ENCODE data around the gene TXNDC2. TPM values are rescaled to one million over a fixed set of nuclear protein-coding genes. Genes with fewer than 3 reads are reported as not detected.
"Not testable (repeated sequence)": the region's sequence is repeated elsewhere in the genome, so short reads cannot be mapped to it uniquely, and the experiment has no call there.

TXNDC2 gene
- polyA plus RNA-seq, 1 experiment, result 0.06 TPM

DNA sequence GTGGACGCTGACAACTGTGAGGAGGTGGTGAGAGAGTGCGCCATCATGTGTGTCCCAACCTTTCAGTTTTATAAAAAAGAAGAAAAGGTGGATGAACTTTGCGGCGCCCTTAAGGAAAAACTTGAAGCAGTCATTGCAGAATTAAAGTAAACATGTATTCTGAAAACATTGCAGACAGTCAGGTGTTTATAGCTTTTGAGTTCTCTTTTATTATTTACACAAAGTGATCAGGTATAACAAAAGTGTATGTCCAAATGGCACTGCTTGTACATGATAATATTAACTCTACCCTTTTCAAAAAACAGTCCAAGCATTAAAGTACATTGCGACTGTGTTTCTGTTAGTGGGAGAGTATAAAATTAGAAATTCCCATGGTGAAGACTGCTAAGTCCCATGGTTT, 2.2 kb downstream of the TXNDC2 start:
- Histone ChIP-seq H3K9me3 (ENCODE audit: control insufficient read depth, insufficient read depth, low read length) (no peaks in the 10 kb centered on the region), H3K4me3 (ENCODE audit: low read depth, low read length) (no peak overlapping the region), H3K27ac (ENCODE audit: low read depth, low read length) (no peak overlapping the region), H3K27me3 (ENCODE audit: control insufficient read depth, insufficient read depth, low read length) (no peaks in the 10 kb centered on the region)
- no peak for DNase-seq (ENCODE audit: low read depth, low spot score)
- TF ChIP-seq, protein P1, sequence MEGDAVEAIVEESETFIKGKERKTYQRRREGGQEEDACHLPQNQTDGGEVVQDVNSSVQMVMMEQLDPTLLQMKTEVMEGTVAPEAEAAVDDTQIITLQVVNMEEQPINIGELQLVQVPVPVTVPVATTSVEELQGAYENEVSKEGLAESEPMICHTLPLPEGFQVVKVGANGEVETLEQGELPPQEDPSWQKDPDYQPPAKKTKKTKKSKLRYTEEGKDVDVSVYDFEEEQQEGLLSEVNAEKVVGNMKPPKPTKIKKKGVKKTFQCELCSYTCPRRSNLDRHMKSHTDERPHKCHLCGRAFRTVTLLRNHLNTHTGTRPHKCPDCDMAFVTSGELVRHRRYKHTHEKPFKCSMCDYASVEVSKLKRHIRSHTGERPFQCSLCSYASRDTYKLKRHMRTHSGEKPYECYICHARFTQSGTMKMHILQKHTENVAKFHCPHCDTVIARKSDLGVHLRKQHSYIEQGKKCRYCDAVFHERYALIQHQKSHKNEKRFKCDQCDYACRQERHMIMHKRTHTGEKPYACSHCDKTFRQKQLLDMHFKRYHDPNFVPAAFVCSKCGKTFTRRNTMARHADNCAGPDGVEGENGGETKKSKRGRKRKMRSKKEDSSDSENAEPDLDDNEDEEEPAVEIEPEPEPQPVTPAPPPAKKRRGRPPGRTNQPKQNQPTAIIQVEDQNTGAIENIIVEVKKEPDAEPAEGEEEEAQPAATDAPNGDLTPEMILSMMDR (IDR thresholded peaks at IDR 0.05; ENCODE audit: low read depth, low read length), result no peak
- ChIA-PET CTCF (no interaction called here), POLR2A (no interaction called here)

DNA sequence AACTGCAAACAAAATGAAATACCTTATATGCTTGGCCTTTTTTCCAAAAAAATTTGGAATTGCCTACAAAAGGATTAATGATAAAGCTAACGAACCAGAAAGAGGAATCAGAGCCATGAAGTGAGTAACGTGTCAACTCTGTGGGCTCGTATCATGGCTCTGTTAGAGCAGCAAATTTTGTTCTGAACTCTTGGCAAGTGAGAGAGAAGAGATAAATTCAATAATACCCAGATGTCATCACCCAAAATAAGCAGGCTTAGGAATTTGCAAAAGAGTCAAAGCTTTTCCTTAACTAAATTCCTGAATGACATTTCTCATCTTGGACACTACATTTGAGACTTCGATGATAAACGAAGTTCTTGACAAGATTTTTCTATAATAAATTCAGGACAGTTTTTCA, 4.4 kb downstream of the TXNDC2 start:
- Histone ChIP-seq H3K4me3 (ENCODE audit: low read depth, low read length) (no peak overlapping the region), H3K9me3 (ENCODE audit: control insufficient read depth, insufficient read depth, low read length) (no peaks in the 10 kb centered on the region), H3K27ac (ENCODE audit: low read depth, low read length) (no peak overlapping the region), H3K27me3 (ENCODE audit: control insufficient read depth, insufficient read depth, low read length) (no peaks in the 10 kb centered on the region)
- TF ChIP-seq, protein P1 (IDR thresholded peaks at IDR 0.05; ENCODE audit: low read depth, low read length), result no peak
- no peak for DNase-seq (ENCODE audit: low read depth, low spot score)
- CTCF ChIA-PET, result no interaction called here
- POLR2A ChIA-PET, result no interaction called here

DNA sequence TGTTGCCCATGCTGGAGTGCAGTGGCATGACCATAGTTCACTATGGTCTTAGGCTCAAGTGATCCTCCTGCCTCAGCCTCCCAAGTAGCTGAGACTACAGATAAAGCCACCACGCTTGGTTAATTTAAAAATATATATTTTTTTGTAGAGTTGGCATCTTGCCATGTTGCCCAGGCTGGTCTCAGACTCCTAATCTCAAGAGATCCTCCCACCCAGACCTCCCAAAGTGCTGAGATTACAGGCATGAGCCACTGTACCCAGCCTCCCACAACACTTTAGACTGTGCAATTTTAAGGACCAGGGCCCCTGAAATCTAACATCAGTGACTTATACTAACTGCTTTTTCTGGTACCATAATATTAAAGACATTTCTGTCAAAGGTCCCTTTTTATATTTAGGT, 5.2 kb downstream of the TXNDC2 start:
- Histone ChIP-seq H3K27ac (ENCODE audit: low read depth, low read length) (no peak overlapping the region), H3K4me3 (ENCODE audit: low read depth, low read length) (no peak overlapping the region), H3K27me3 (ENCODE audit: control insufficient read depth, insufficient read depth, low read length) (no peaks in the 10 kb centered on the region), H3K9me3 (ENCODE audit: control insufficient read depth, insufficient read depth, low read length) (no peaks in the 10 kb centered on the region)
- no peak for DNase-seq (ENCODE audit: low read depth, low spot score)
- CTCF ChIA-PET, result no interaction called here
- POLR2A ChIA-PET, result no interaction called here
- TF ChIP-seq, protein P1 (IDR thresholded peaks at IDR 0.05; ENCODE audit: low read depth, low read length), result no peak

DNA sequence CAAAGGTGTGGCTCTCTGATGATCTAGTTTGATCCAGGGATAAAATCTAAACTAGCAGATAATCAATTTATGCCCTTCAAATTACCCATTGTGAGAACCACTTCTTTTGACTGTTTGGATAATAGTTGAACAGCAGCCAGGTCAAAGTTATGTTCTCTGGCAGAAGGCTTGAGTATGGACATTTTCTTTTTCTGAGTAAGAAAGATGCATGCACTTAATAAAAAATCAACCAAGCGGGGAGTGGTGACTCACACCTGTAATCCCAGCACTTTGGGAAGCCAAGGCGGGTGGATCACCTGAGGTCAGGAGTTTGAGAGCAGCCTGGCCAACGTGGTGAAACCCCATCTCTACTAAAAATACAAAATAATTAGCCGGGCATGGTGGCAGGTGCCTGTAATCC, 5.7 kb downstream of the TXNDC2 start:
- POLR2A ChIA-PET; DNase-seq (ENCODE audit: low read depth, low spot score); H3K4me3 ChIP-seq (ENCODE audit: low read depth, low read length); H3K27me3 ChIP-seq (ENCODE audit: control insufficient read depth, insufficient read depth, low read length); H3K27ac ChIP-seq (ENCODE audit: low read depth, low read length); CTCF ChIA-PET; H3K9me3 ChIP-seq (ENCODE audit: control insufficient read depth, insufficient read depth, low read length): not testable (repeated sequence)

DNA sequence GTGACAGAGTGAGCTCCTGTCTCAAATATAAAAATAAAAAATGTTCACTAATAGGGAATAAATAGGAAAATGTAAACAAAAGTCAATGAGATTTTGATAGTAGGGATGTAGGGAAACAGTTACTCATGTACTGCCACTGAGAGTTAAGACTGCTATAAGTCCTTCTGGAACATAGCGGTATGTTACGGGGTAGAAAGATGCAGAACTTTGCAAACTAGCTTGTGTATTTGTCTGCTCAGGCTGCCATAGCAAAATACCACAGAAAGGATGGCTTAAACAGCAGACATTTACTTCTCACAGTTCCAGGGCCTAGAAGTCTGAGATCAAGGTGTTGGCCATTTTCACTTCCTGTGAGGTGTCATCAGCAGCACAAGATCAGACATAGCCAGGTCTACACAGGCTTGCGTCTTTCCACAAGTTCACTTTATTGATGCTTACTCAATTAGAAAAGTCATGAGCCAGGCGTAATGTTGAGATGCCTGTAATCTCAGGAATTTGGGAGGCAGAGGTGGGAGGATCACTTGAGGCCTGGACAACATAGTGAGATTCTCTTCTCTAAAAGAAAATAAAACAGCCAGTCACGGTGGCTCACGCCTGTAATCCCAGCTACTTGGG, 8.8 kb downstream of the TXNDC2 start:
- TF ChIP-seq, protein P1 (IDR thresholded peaks at IDR 0.05; ENCODE audit: low read depth, low read length), result no peak
- H3K4me3 ChIP-seq (ENCODE audit: low read depth, low read length), result no peak overlapping the region
- H3K27me3 ChIP-seq (ENCODE audit: control insufficient read depth, insufficient read depth, low read length), result no peaks in the 10 kb centered on the region
- ChIA-PET CTCF (no interaction called here), POLR2A (no interaction called here)
- H3K9me3 ChIP-seq (ENCODE audit: control insufficient read depth, insufficient read depth, low read length), result no peaks in the 10 kb centered on the region
- DNase-seq (ENCODE audit: low read depth, low spot score), result no peak
- no peak overlapping the region for H3K27ac ChIP-seq (ENCODE audit: low read depth, low read length)

DNA sequence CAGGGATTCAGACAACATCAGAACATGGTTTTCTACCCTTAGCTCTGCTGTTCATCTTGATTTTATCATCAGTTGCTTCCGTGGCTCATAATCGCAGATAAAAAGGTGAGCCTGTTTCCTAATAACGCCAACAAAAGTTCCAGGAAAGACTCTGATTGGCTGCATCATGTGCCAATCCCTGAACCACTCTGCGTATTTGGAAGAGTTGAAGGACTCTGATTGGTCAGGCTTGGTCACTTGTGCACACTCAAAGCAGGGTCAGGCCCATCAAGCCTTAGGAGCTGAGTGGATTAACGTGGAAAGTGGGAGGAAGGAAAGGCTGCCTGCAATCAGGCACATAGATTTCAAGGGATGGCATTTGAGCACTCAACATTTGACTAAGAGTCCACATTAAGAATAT, 11.4 kb downstream of the TXNDC2 start:
- no peaks in the 10 kb centered on the region for H3K27me3 ChIP-seq (ENCODE audit: control insufficient read depth, insufficient read depth, low read length)
- POLR2A ChIA-PET, result no interaction called here
- no peak overlapping the region for H3K4me3 ChIP-seq (ENCODE audit: low read depth, low read length)
- CTCF ChIA-PET, result no interaction called here
- DNase-seq (ENCODE audit: low read depth, low spot score), result no peak
- TF ChIP-seq, protein P1 (IDR thresholded peaks at IDR 0.05; ENCODE audit: low read depth, low read length), result no peak
- no peak overlapping the region for H3K27ac ChIP-seq (ENCODE audit: low read depth, low read length)
- H3K9me3 ChIP-seq (ENCODE audit: control insufficient read depth, insufficient read depth, low read length), result no peaks in the 10 kb centered on the region

GRCh38 chr18:9897787-9898291, 12.1 kb downstream of the TXNDC2 start:
- POLR2A ChIA-PET; H3K4me3 ChIP-seq (ENCODE audit: low read depth, low read length); CTCF ChIA-PET: not testable (repeated sequence)

More at GRCh38 chr18:9897787-9898291, 12.1 kb downstream of the TXNDC2 start:
- H3K27me3 ChIP-seq (ENCODE audit: control insufficient read depth, insufficient read depth, low read length); DNase-seq (ENCODE audit: low read depth, low spot score); H3K27ac ChIP-seq (ENCODE audit: low read depth, low read length); H3K9me3 ChIP-seq (ENCODE audit: control insufficient read depth, insufficient read depth, low read length): not testable (repeated sequence)

Data from AG04450 (cell line).